Naive B cell (primary cell): Measurements from ENCODE around the gene HNRNPC. TPM values are rescaled to one million over a fixed set of nuclear protein-coding genes. Genes with fewer than 3 reads are reported as not detected.
A peak's percentile ranks its signal among the peaks of the same experiment; 100 is the strongest.
"Not testable (repeated sequence)": the region's sequence is repeated elsewhere in the genome, so short reads cannot be mapped to it uniquely, and the experiment has no call there.

ENCODE experiments used
- ATAC-seq, 2 donors: fragments of 150-1000 bp; cut with Tn5 transposase; 2 replicates each; pipeline ENCODE4 v1.10.0; 2021; ENCODE audit warnings: low read depth in 2 of 2, mild to moderate bottlenecking in 2 of 2, moderate library complexity in 2 of 2
- DNase-seq: peaks from one replicate; pipeline ENCODE4 v3.0.0; 2022
- H3K27ac Mint-ChIP-seq, 6 donors: one replicate each; pipeline ENCODE4 v1.8.0; 2020 to 2022; ENCODE audit warnings: mild to moderate bottlenecking in 6 of 6, mixed read lengths in 6 of 6, moderate library complexity in 5 of 6, inconsistent platforms in 2 of 6
- H3K27me3 Mint-ChIP-seq, 3 donors: one replicate each; pipeline ENCODE4 v1.8.0; 2021 to 2022; ENCODE audit warnings: mixed read lengths in 3 of 3, mild to moderate bottlenecking in 1 of 3
- H3K36me3 Mint-ChIP-seq, 2 donors: one replicate each; pipeline ENCODE4 v1.8.0; 2020 to 2022; ENCODE audit warnings: mixed read lengths in 2 of 2, inconsistent platforms in 1 of 2, mild to moderate bottlenecking in 1 of 2
- H3K4me1 Mint-ChIP-seq, 3 donors: one replicate each; pipeline ENCODE4 v1.8.0; 2020 to 2022; ENCODE audit warnings: mixed read lengths in 3 of 3, inconsistent platforms in 1 of 3, mild to moderate bottlenecking in 1 of 3, moderate library complexity in 1 of 3
- H3K4me3 Mint-ChIP-seq, 8 donors: one replicate each; pipeline ENCODE4 v1.8.0; 2020 to 2022; ENCODE audit warnings: mild to moderate bottlenecking in 8 of 8, mixed read lengths in 8 of 8, moderate library complexity in 8 of 8, inconsistent platforms in 2 of 8
- H3K9me3 Mint-ChIP-seq, 7 donors: one replicate each; pipeline ENCODE4 v1.8.0; 2020 to 2022; ENCODE audit warnings: mixed read lengths in 7 of 7, mild to moderate bottlenecking in 5 of 7, inconsistent platforms in 2 of 7, moderate library complexity in 1 of 7
- polyA plus RNA-seq, 6 donors: library from polyadenylated mRNA; unstranded; fragments of 300-500 nt; fragmentation: Illumina TruSeq; gene quantifications; one replicate each; pipeline ENCODE4 v1.2.3, GENCODE V29; 2021; ENCODE audit warnings: low read depth in 6 of 6

The HNRNPC gene
- 1,000 to 10,000 TPM in 2 of 6 donors, 100 to 1,000 TPM in 4; 797 to 1,243 (median 873) TPM for polyA plus RNA-seq

GRCh38 chr14:21269252-21270046 lies at the start of gene HNRNPC:
Gene HNRNPC (minus strand): TSS chr14:21269442. CDS start chr14:21234193, 35,249 bp downstream.
- Mint-ChIP-seq H3K4me1 (peaks cover 17 to 43% (median 33%) of the 10 kb centered on the region in 3 donors), H3K36me3 (peaks cover 13 to 18% of the 10 kb centered on the region in 2 donors), H3K27ac (peak within 1 kb of the TSS; percentile 99 to 100 (median 100)), H3K4me3 (peak within 1 kb of the TSS; percentile 94 to 100 (median 100)), H3K27me3 (no peaks in the 10 kb centered on the region), H3K9me3 (peaks cover 0 to 2% (median 0%) of the 10 kb centered on the region in 7 donors)
- ATAC-seq (peak; percentile 84 to 86), DNase-seq (peak; percentile 100)

- Mint-ChIP-seq H3K9me3 (no peaks in the 10 kb centered on the region), H3K27ac (peak overlapping the region in 5 of 6 donors; percentile 1 to 90 (median 75)), H3K4me3 (peak overlapping the region in 3 of 8 donors; percentile 3 to 58 (median 5)), H3K36me3 (peaks cover 0 to 4% of the 10 kb centered on the region in 2 donors), H3K27me3 (peaks cover 0 to 13% (median 0%) of the 10 kb centered on the region in 3 donors), H3K4me1 (peaks cover 18 to 29% (median 19%) of the 10 kb centered on the region in 3 donors)
- DNase-seq (peak; percentile 36), ATAC-seq (peak; percentile 80 to 91)
These were observed 48.2 kb upstream of the HNRNPC start for GRCh38 chr14:21317398-21317797.

- H3K4me3 Mint-ChIP-seq: no peak overlapping the region
- no peaks in the 10 kb centered on the region for H3K36me3 Mint-ChIP-seq
- H3K9me3 Mint-ChIP-seq: no peaks in the 10 kb centered on the region
- peaks cover 0 to 11% (median 0%) of the 10 kb centered on the region in 3 donors for H3K27me3 Mint-ChIP-seq
- peaks cover 17 to 28% (median 19%) of the 10 kb centered on the region in 3 donors for H3K4me1 Mint-ChIP-seq
- DNase-seq (no peak), ATAC-seq (no peak)
- no peak overlapping the region for H3K27ac Mint-ChIP-seq
These were observed 44.3 kb upstream of the HNRNPC start for GRCh38 chr14:21313512-21313911.

GRCh38 chr14:21311614-21312013 lies 42.4 kb upstream of the HNRNPC start:
- Mint-ChIP-seq H3K4me3 (no peak overlapping the region), H3K4me1 (peaks cover 20 to 29% (median 24%) of the 10 kb centered on the region in 3 donors), H3K9me3 (peaks cover 0 to 1% (median 0%) of the 10 kb centered on the region in 7 donors), H3K27me3 (peaks cover 0 to 11% (median 0%) of the 10 kb centered on the region in 3 donors), H3K27ac (no peak overlapping the region), H3K36me3 (no peaks in the 10 kb centered on the region)
- DNase-seq (no peak), ATAC-seq (no peak)

- DNase-seq: no peak
- Mint-ChIP-seq H3K36me3 (no peaks in the 10 kb centered on the region), H3K27me3 (peaks cover 0 to 11% (median 0%) of the 10 kb centered on the region in 3 donors), H3K27ac (peak overlapping the region in 3 of 6 donors; percentile 19 to 86 (median 20)), H3K4me1 (peaks cover 20 to 29% (median 24%) of the 10 kb centered on the region in 3 donors), H3K4me3 (peak overlapping the region in 2 of 8 donors; percentile 15 to 61), H3K9me3 (peaks cover 0 to 1% (median 0%) of the 10 kb centered on the region in 7 donors)
- no peak for ATAC-seq
These were observed 40.7 kb upstream of the HNRNPC start for GRCh38 chr14:21309956-21310355.

- Mint-ChIP-seq H3K9me3 (peaks cover 0 to 1% (median 0%) of the 10 kb centered on the region in 7 donors), H3K4me1 (peaks cover 20 to 29% (median 24%) of the 10 kb centered on the region in 3 donors), H3K27me3 (peaks cover 0 to 11% (median 0%) of the 10 kb centered on the region in 3 donors), H3K4me3 (peak overlapping the region; percentile 77 to 97 (median 87)), H3K27ac (peak overlapping the region; percentile 86 to 96 (median 94)), H3K36me3 (no peaks in the 10 kb centered on the region)
- ATAC-seq: no peak
- no peak for DNase-seq
These were observed 40.0 kb upstream of the HNRNPC start for GRCh38 chr14:21309238-21309636.

- Mint-ChIP-seq H3K36me3 (no peaks in the 10 kb centered on the region), H3K4me1 (peaks cover 20 to 29% (median 24%) of the 10 kb centered on the region in 3 donors), H3K27me3 (peaks cover 0 to 11% (median 0%) of the 10 kb centered on the region in 3 donors), H3K9me3 (peaks cover 0 to 1% (median 0%) of the 10 kb centered on the region in 7 donors), H3K4me3 (peak overlapping the region; percentile 77 to 97 (median 87)), H3K27ac (peak overlapping the region; percentile 86 to 96 (median 94))
- DNase-seq (peak; percentile 84), ATAC-seq (peak; percentile 83 to 85)
These were observed 39.4 kb upstream of the HNRNPC start for GRCh38 chr14:21308479-21309237.

- Mint-ChIP-seq H3K27ac (peak overlapping the region; percentile 86 to 96 (median 94)), H3K36me3 (no peaks in the 10 kb centered on the region), H3K9me3 (peaks cover 0 to 1% (median 0%) of the 10 kb centered on the region in 7 donors), H3K4me1 (peaks cover 20 to 29% (median 24%) of the 10 kb centered on the region in 3 donors), H3K27me3 (peaks cover 0 to 8% (median 0%) of the 10 kb centered on the region in 3 donors), H3K4me3 (peak overlapping the region; percentile 77 to 97 (median 87))
- DNase-seq: no peak
- ATAC-seq: no peak
These were observed 38.9 kb upstream of the HNRNPC start for GRCh38 chr14:21308132-21308478.

- Mint-ChIP-seq H3K4me1 (peaks cover 20 to 29% (median 24%) of the 10 kb centered on the region in 3 donors), H3K4me3 (peak overlapping the region; percentile 77 to 97 (median 87)), H3K9me3 (peaks cover 0 to 1% (median 0%) of the 10 kb centered on the region in 7 donors), H3K27ac (peak overlapping the region; percentile 86 to 96 (median 94)), H3K27me3 (peaks cover 0 to 3% (median 0%) of the 10 kb centered on the region in 3 donors), H3K36me3 (no peaks in the 10 kb centered on the region)
- DNase-seq (peak; percentile 47), ATAC-seq (peak; percentile 65 to 69)
These were observed 38.4 kb upstream of the HNRNPC start for GRCh38 chr14:21307637-21308036.

GRCh38 chr14:21302836-21303140 lies 33.5 kb upstream of the HNRNPC start:
- H3K27me3 Mint-ChIP-seq, ATAC-seq, DNase-seq, H3K36me3 Mint-ChIP-seq, H3K4me3 Mint-ChIP-seq, H3K27ac Mint-ChIP-seq, H3K9me3 Mint-ChIP-seq: not testable (repeated sequence)
- H3K4me1 Mint-ChIP-seq: peaks cover 11 to 22% (median 12%) of the 10 kb centered on the region in 3 donors

GRCh38 chr14:21302013-21302835 lies 33.0 kb upstream of the HNRNPC start:
- peak overlapping the region in 2 of 8 donors; percentile 28 to 45 for H3K4me3 Mint-ChIP-seq
- H3K9me3 Mint-ChIP-seq: peaks cover 0 to 1% (median 0%) of the 10 kb centered on the region in 7 donors
- DNase-seq (no peak), ATAC-seq (no peak)
- H3K4me1 Mint-ChIP-seq: peaks cover 7 to 16% (median 7%) of the 10 kb centered on the region in 3 donors
- H3K36me3 Mint-ChIP-seq: no peaks in the 10 kb centered on the region
- H3K27ac Mint-ChIP-seq: no peak overlapping the region
- H3K27me3 Mint-ChIP-seq: no peaks in the 10 kb centered on the region

- ATAC-seq (peak; percentile 94 to 95), DNase-seq (peak; percentile 56)
- Mint-ChIP-seq H3K4me1 (peaks cover 4 to 15% (median 4%) of the 10 kb centered on the region in 3 donors), H3K4me3 (peak overlapping the region; percentile 9 to 85 (median 68)), H3K27me3 (no peaks in the 10 kb centered on the region), H3K27ac (peak overlapping the region in 1 of 6 donors; percentile 78), H3K9me3 (no peaks in the 10 kb centered on the region), H3K36me3 (no peaks in the 10 kb centered on the region)
These were observed 31.6 kb upstream of the HNRNPC start for GRCh38 chr14:21300892-21301291.
